ENCODE results near the gene MMP17.

The MMP17 gene

GRCh38 chr12:131810726-131811125 is 17.5 kb upstream of the MMP17 start:
- peaks cover 3% of the 10 kb centered on the region for H3K36me3 Mint-ChIP-seq (ENCODE audit: low read depth)
- peaks cover 2% of the 10 kb centered on the region for H3K4me1 Mint-ChIP-seq
- DNase-seq (no peak), ATAC-seq (no peak)
- H3K4me3 Mint-ChIP-seq = no peak overlapping the region
- H3K9me3 Mint-ChIP-seq = peaks cover 14% of the 10 kb centered on the region
- no peak overlapping the region for H3K27ac Mint-ChIP-seq
- no peaks in the 10 kb centered on the region for H3K27me3 Mint-ChIP-seq

- Mint-ChIP-seq H3K4me1 (no peaks in the 10 kb centered on the region), H3K9me3 (peaks cover 14% of the 10 kb centered on the region), H3K27ac (no peak overlapping the region), H3K27me3 (peaks cover 6% of the 10 kb centered on the region), H3K36me3 (ENCODE audit: low read depth) (peaks cover 3% of the 10 kb centered on the region), H3K4me3 (no peak overlapping the region)
- ATAC-seq = no peak
- no peak for DNase-seq
These were observed 13.1 kb upstream of the MMP17 start for GRCh38 chr12:131815131-131815530.

- no peak for DNase-seq
- no peak overlapping the region for H3K27ac Mint-ChIP-seq
- no peaks in the 10 kb centered on the region for H3K4me1 Mint-ChIP-seq
- H3K9me3 Mint-ChIP-seq = peaks cover 14% of the 10 kb centered on the region
- peaks cover 6% of the 10 kb centered on the region for H3K27me3 Mint-ChIP-seq
- H3K4me3 Mint-ChIP-seq = no peak overlapping the region
- H3K36me3 Mint-ChIP-seq (ENCODE audit: low read depth) = peaks cover 3% of the 10 kb centered on the region
- ATAC-seq = no peak
These were observed 11.7 kb upstream of the MMP17 start for GRCh38 chr12:131816495-131816894.

- peaks cover 10% of the 10 kb centered on the region for H3K9me3 Mint-ChIP-seq
- H3K4me3 Mint-ChIP-seq = no peak overlapping the region
- ATAC-seq (no peak), DNase-seq (no peak)
- H3K27me3 Mint-ChIP-seq = peaks cover 6% of the 10 kb centered on the region
- H3K36me3 Mint-ChIP-seq (ENCODE audit: low read depth) = peaks cover under 1% of the 10 kb centered on the region
- no peak overlapping the region for H3K27ac Mint-ChIP-seq
- H3K4me1 Mint-ChIP-seq = no peaks in the 10 kb centered on the region
These were observed 11.0 kb upstream of the MMP17 start for GRCh38 chr12:131817241-131817640.

GRCh38 chr12:131818821-131819585 is 9.2 kb upstream of the MMP17 start:
- Mint-ChIP-seq H3K36me3 (ENCODE audit: low read depth) (no peaks in the 10 kb centered on the region), H3K4me3 (no peak overlapping the region), H3K27ac (no peak overlapping the region), H3K27me3 (peaks cover 6% of the 10 kb centered on the region), H3K9me3 (peaks cover 2% of the 10 kb centered on the region), H3K4me1 (no peaks in the 10 kb centered on the region)
- ATAC-seq (no peak), DNase-seq (no peak)

GRCh38 chr12:131824450-131824849 is 3.7 kb upstream of the MMP17 start:
- H3K4me1 Mint-ChIP-seq = peaks cover 5% of the 10 kb centered on the region
- H3K36me3 Mint-ChIP-seq (ENCODE audit: low read depth) = no peaks in the 10 kb centered on the region
- H3K9me3 Mint-ChIP-seq = no peaks in the 10 kb centered on the region
- no peak overlapping the region for H3K4me3 Mint-ChIP-seq
- no peak overlapping the region for H3K27ac Mint-ChIP-seq
- DNase-seq = no peak
- ATAC-seq = no peak
- peaks cover 29% of the 10 kb centered on the region for H3K27me3 Mint-ChIP-seq

GRCh38 chr12:131825146-131825892 is 2.9 kb upstream of the MMP17 start:
- DNase-seq (no peak), ATAC-seq (no peak)
- Mint-ChIP-seq H3K4me1 (peaks cover 5% of the 10 kb centered on the region), H3K27me3 (peaks cover 34% of the 10 kb centered on the region), H3K9me3 (no peaks in the 10 kb centered on the region), H3K27ac (no peak overlapping the region), H3K36me3 (ENCODE audit: low read depth) (no peaks in the 10 kb centered on the region), H3K4me3 (no peak overlapping the region)

- peaks cover 36% of the 10 kb centered on the region for H3K27me3 Mint-ChIP-seq
- H3K4me3 Mint-ChIP-seq = no peak overlapping the region
- H3K27ac Mint-ChIP-seq = no peak overlapping the region
- H3K36me3 Mint-ChIP-seq (ENCODE audit: low read depth) = no peaks in the 10 kb centered on the region
- peaks cover 12% of the 10 kb centered on the region for H3K4me1 Mint-ChIP-seq
- no peaks in the 10 kb centered on the region for H3K9me3 Mint-ChIP-seq
- ATAC-seq (no peak), DNase-seq (no peak)
These were observed 1.9 kb upstream of the MMP17 start for GRCh38 chr12:131826097-131826928.

- no peaks in the 10 kb centered on the region for H3K9me3 Mint-ChIP-seq
- DNase-seq (peak; percentile 30), ATAC-seq (peak; percentile 23)
- H3K4me1 Mint-ChIP-seq = peaks cover 14% of the 10 kb centered on the region
- H3K36me3 Mint-ChIP-seq (ENCODE audit: low read depth) = no peaks in the 10 kb centered on the region
- no peak overlapping the region for H3K27ac Mint-ChIP-seq
- H3K4me3 Mint-ChIP-seq = peak overlapping the region; percentile 61
- peaks cover 45% of the 10 kb centered on the region for H3K27me3 Mint-ChIP-seq
These were observed 620 bp downstream of the MMP17 start for GRCh38 chr12:131828671-131829355.

- Mint-ChIP-seq H3K4me3 (peak overlapping the region; percentile 61), H3K4me1 (peaks cover 14% of the 10 kb centered on the region), H3K27ac (no peak overlapping the region), H3K9me3 (no peaks in the 10 kb centered on the region), H3K27me3 (peaks cover 45% of the 10 kb centered on the region), H3K36me3 (ENCODE audit: low read depth) (no peaks in the 10 kb centered on the region)
- ATAC-seq = no peak
- DNase-seq = no peak
These were observed 1.2 kb downstream of the MMP17 start for GRCh38 chr12:131829356-131829747.

GRCh38 chr12:131829791-131830334 is 1.7 kb downstream of the MMP17 start:
- H3K4me3 Mint-ChIP-seq = no peak overlapping the region
- no peak for DNase-seq
- H3K27me3 Mint-ChIP-seq = peaks cover 45% of the 10 kb centered on the region
- no peak overlapping the region for H3K27ac Mint-ChIP-seq
- H3K36me3 Mint-ChIP-seq (ENCODE audit: low read depth) = no peaks in the 10 kb centered on the region
- ATAC-seq = no peak
- peaks cover 14% of the 10 kb centered on the region for H3K4me1 Mint-ChIP-seq
- H3K9me3 Mint-ChIP-seq = no peaks in the 10 kb centered on the region

GRCh38 chr12:131830335-131830913 is 2.2 kb downstream of the MMP17 start:
- H3K4me1 Mint-ChIP-seq = peaks cover 14% of the 10 kb centered on the region
- H3K36me3 Mint-ChIP-seq (ENCODE audit: low read depth) = no peaks in the 10 kb centered on the region
- ATAC-seq (peak; percentile 37), DNase-seq (peak; percentile 43)
- H3K27ac Mint-ChIP-seq = no peak overlapping the region
- H3K9me3 Mint-ChIP-seq = no peaks in the 10 kb centered on the region
- peak overlapping the region; percentile 14 for H3K4me3 Mint-ChIP-seq
- peaks cover 42% of the 10 kb centered on the region for H3K27me3 Mint-ChIP-seq

GRCh38 chr12:131830914-131831571 is 2.9 kb downstream of the MMP17 start:
- DNase-seq = peak; percentile 10

More at GRCh38 chr12:131830914-131831571, 2.9 kb downstream of the MMP17 start:
- Mint-ChIP-seq H3K4me1 (peaks cover 14% of the 10 kb centered on the region), H3K9me3 (no peaks in the 10 kb centered on the region), H3K4me3 (peak overlapping the region; percentile 14), H3K27ac (no peak overlapping the region), H3K36me3 (ENCODE audit: low read depth) (no peaks in the 10 kb centered on the region), H3K27me3 (peaks cover 36% of the 10 kb centered on the region)
- ATAC-seq = peak; percentile 16
